HG03460 (cell line): ENCODE results near the gene ATG13.

Experiments used
- ATAC-seq: cut with Tn5 transposase; IDR thresholded peaks from one replicate; pipeline ENCODE4 v1.9.1; 2021; ENCODE audit not compliant: unreplicated experiment

The ATG13 gene

GRCh38 chr11:46722566-46723358 lies 105.4 kb downstream of the ATG13 start:
- no peak for ATAC-seq

- no peak for ATAC-seq
Measured at GRCh38 chr11:46723359-46723680, 106.0 kb downstream of the ATG13 start.

GRCh38 chr11:46724088-46724487 lies 106.7 kb downstream of the ATG13 start:
- no peak for ATAC-seq
